ENCODE results near the gene ARID1B. TPM values are rescaled to one million over a fixed set of nuclear protein-coding genes. Genes with fewer than 3 reads are reported as not detected.

Gene ARID1B
- total and polyA plus RNA-seq, 9 of the 15 experiments (the other 6 are each of a cell fraction or from before 2014, with no cell fraction given), result 12.5 to 50.5 (median 25.8) TPM

GRCh38 chr6:156839129-156839528, 62.0 kb downstream of the ARID1B start (continued):
- TF ChIP-seq ZNF143 (CRISPR knock-in tag; IDR thresholded peaks at IDR 0.05) (no peak), E2F5 (CRISPR knock-in tag; IDR thresholded peaks at IDR 0.05) (no peak)

GRCh38 chr6:156839591-156840001, 62.4 kb downstream of the ARID1B start:
- POLR2A ChIA-PET, result interaction anchor here (0.6 to 3.1 kb wide), 6 partner anchors 9 to 219 kb away, joined by 3 to 12 read pairs (median 5); no protein-coding TSS in a partner anchor
- H3K4me2 ChIP-seq (ENCODE audit: insufficient read depth, low read length), result peak overlapping the region; percentile 53
- H2AFZ ChIP-seq (ENCODE audit: low read depth, low read length), result no peak overlapping the region
- no peak overlapping the region for H3K4me3 ChIP-seq
- peaks cover 65% of the 10 kb centered on the region for H3K79me2 ChIP-seq (ENCODE audit: control insufficient read depth, insufficient read depth, low read length)
- no peaks in the 10 kb centered on the region for H3K9me1 ChIP-seq (ENCODE audit: control insufficient read depth, insufficient read depth, low read length)
- peaks cover 18% of the 10 kb centered on the region for H4K20me1 ChIP-seq (replicated peaks; ENCODE audit: control insufficient read depth, insufficient read depth, low read length)
- peak in 3 of 4 experiments; percentile 32 to 81 (median 66) for DNase-seq (ENCODE audit: extremely low read depth in 1 of 4, low spot score in 3 of 4)
- ATAC-seq, result peak; percentile 88
- H3K27ac ChIP-seq (ENCODE audit: extremely low read depth, low read depth, low read length), result peak overlapping the region; percentile 29; the same call in 2 of the 3 replicates
- peaks cover 4% of the 10 kb centered on the region; the same call in 1 of the 3 replicates for H3K36me3 ChIP-seq (ENCODE audit: control insufficient read depth, insufficient read depth, low read length)
- CTCF ChIA-PET (ENCODE audit: low intra/inter-chr PET ratio), result no interaction called here
- H3K4me1 ChIP-seq (replicated peaks in 1 of 2; ENCODE audit: control insufficient read depth in 2 of 2, insufficient read depth in 2 of 2, low read length in 2 of 2), result peaks cover 15 to 28% of the 10 kb centered on the region in 2 experiments
- peak overlapping the region in 1 of 2 experiments; percentile 21; a peak in 1 of 4 replicates for H3K9ac ChIP-seq (ENCODE audit: insufficient read depth in 1 of 2, low read depth in 2 of 2, low read length in 2 of 2)
- peak; percentile 84 for FAIRE-seq
- 19% methylated on average over 9 of the region's 9 CpGs for WGBS (ENCODE audit: insufficient coverage, low coverage, missing lambda C conversion rate)
- H3K27me3 ChIP-seq (ENCODE audit: control insufficient read depth in 2 of 2, insufficient read depth in 2 of 2, low read length in 2 of 2), result no peaks in the 10 kb centered on the region
- intact Hi-C loops (cut with micrococcal nuclease), result loop anchor here (1.0 to 5.0 kb wide), 2 partner anchors 25 to 152 kb away; no protein-coding TSS in a partner anchor
- no peaks in the 10 kb centered on the region for H3K9me3 ChIP-seq (replicated peaks; ENCODE audit: control insufficient read depth, insufficient read depth, low read depth, low read length)
- BruUV-seq (replicated peaks), result no TSS peak
- in situ Hi-C loops (cut with MboI), result no loop called here
- TF ChIP-seq NRF1 (conservative IDR thresholded peaks at IDR 0.05 in 1 of 2, IDR thresholded peaks at IDR 0.05 in 1 of 2), result peak; percentile 37 to 68; a peak in 3 of 4 replicates
- peak in 1 of 3 experiments; percentile 56 for TF ChIP-seq YY1 (IDR thresholded peaks at IDR 0.05; ENCODE audit: borderline replicate concordance in 1 of 3, control insufficient read depth in 1 of 3, extremely low read depth in 1 of 3, insufficient read depth in 3 of 3, insufficient read length in 1 of 3, insufficient replicate concordance in 2 of 3, low read depth in 1 of 3, low read length in 2 of 3)
- TF ChIP-seq ZBTB26 (CRISPR knock-in tag; IDR thresholded peaks at IDR 0.05), result no peak
- peak in 1 of 2 experiments; percentile 70; a peak in 2 of 4 replicates for TF ChIP-seq HDAC1 (IDR thresholded peaks at IDR 0.05)
- TF ChIP-seq HDAC2 (IDR thresholded peaks at IDR 0.05), result peak; percentile 68
- TF ChIP-seq ILF3 (IDR thresholded peaks at IDR 0.05; ENCODE audit: borderline replicate concordance), result no peak
- TF ChIP-seq SMAD4 (CRISPR knock-in tag; conservative IDR thresholded peaks at IDR 0.05), result peak; percentile 59
- peak; percentile 68 for TF ChIP-seq ARID1B (IDR thresholded peaks at IDR 0.05)
- TF ChIP-seq ZBTB9 (CRISPR knock-in tag; IDR thresholded peaks at IDR 0.05), result no peak
- TF ChIP-seq CREB1 (IDR thresholded peaks at IDR 0.05), result 0 out of 2 replicates have a peak, but pooled peaks have one; percentile 20
- TF ChIP-seq CREB1 (CRISPR knock-in tag; IDR thresholded peaks at IDR 0.05), result 0 out of 2 replicates have a peak, but pooled peaks have one; percentile 28
- no peak for TF ChIP-seq MED1 (CRISPR knock-in tag; IDR thresholded peaks at IDR 0.05; ENCODE audit: borderline replicate concordance)
